Measurements from ENCODE around the gene TTLL11. TPM values are rescaled to one million over a fixed set of nuclear protein-coding genes. Genes with fewer than 3 reads are reported as not detected.

Gene TTLL11
- 30.0 TPM for total RNA-seq

GRCh38 chr9:122092611-122093506, at the start of gene TTLL11:
TSS of gene TTLL11 (minus strand) at chr9:122093308. CDS start at chr9:122093148, 160 bp downstream.

Small RNA genes lying within 50 kb of the gene (small RNA-seq; reads per million reads assigned to genes)
- not detected for gene MIR4478 (ENCODE audit: low replicate concordance)

Other genes starting within 250 kb of the TTLL11 start
- gene NDUFA8, start 66.5 kb upstream of the TTLL11 start, total RNA-seq, result 27.5 TPM
- gene MORN5, start 66.6 kb upstream of the TTLL11 start, total RNA-seq, result not detected
- 32.2 TPM for gene LHX6, start 135.6 kb upstream of the TTLL11 start, total RNA-seq
- 18.8 TPM for gene RBM18, start 171.5 kb upstream of the TTLL11 start, total RNA-seq
- gene MRRF, start 171.6 kb upstream of the TTLL11 start, total RNA-seq, result 22.2 TPM

All from parietal lobe (tissue), 2 donors.